Stimulated activated naive CD4-positive, alpha-beta T cell treated with Interleukin-2 at 50 U/mL for 16 hours (primary cell): ENCODE results near the gene ZNF526.

Source experiments
- DNase-seq: peaks from one replicate; lab custom pipeline; 2025; lab: John Stamatoyannopoulos, UW

Gene ZNF526

DNA sequence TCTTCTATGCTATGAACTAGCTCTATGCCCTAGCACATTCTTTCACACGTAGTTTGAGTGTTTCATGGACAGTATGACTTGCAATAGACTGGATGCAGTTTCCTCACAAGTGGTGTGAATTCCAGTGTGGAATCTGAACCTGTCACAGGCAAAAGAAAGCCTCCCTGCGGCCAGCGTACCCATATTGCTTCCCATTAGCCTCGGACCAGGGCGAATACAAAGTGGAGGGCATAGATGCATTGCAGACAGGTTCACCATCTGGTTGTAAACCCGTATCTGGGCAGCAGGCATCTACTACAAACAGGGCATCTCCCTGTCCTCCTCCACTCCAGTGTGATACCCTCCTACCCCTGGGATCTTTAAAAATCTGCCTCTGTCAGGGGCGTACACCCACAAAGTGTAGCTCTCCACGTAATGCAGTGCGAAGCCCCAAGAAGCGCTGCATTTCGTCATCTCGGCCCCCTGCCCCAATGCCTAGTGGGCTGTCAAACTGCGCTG is 47.6 kb downstream of the ZNF526 start:
- no peak for DNase-seq

DNA sequence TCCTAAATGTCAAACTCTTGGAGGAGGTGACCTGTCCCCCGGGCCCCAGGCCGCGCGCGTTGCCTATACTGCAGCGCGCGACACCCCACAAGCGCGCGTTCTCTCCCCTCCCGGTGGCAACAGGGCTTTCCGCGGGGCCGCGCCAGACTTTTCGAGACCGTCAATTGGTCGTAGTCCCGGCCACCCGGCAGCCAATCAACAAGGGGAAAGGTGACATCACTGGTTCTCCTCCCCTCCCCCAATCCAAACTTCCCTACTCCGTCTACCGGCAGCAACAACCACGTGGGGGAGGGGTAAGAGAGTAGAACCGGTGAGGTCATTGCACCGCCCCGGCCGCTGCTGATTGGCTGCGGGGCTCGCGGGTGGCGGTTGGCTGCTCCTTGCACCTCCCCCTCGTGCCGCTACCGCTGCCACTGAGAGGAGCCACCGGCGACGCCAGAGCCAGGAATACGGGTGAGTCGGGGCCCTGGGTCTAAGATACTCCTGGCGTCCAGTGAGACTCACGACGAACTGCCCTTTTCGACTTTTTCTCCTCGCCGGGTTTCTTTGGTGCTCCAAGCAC is 48.1 kb downstream of the ZNF526 start:
- peak; percentile 98 for DNase-seq

DNA sequence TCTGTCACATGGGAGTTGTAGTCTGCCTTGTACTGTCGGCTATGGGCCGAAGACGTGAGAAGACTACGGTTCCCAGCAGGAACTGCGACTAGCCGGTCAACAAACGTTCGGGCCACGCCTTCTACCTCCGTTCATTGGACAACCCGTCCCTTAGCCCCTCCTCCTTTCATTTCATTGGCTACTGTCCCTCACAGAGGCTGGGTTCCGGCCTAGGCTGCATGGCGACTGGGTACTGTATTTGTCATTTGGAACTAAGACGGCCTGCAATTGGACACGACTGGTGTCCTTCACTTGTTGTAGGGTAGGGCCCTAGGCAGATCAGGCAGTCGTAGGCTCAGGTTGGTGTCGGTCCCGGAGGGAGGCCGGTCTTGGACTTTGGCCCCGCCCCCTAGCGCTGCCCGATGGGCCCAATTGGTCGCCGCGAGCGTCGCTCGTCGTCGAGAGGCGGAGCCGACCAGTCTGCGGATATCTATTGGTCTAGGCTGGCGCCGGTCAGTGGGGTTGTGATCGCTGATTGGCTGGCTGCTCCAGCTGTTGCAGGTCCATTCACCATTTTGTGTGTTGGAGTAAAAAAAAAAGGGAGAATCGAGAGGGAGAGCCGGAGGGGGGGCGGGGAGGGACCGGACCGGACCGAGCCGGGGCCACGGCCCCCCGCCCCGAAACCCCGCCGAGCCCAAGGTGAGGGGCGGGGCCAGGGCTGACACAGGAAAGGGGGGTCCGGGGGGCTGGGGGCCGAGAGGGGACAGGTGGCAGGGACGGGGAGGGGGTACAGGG is 48.8 kb downstream of the ZNF526 start, which contains the start of gene CIC:
Gene CIC (plus strand): TSS at position 549 of the 774 bp plus-strand sequence. CDS start 2,532 bp downstream, outside the sequence.
- DNase-seq, result peak; percentile 100

DNA sequence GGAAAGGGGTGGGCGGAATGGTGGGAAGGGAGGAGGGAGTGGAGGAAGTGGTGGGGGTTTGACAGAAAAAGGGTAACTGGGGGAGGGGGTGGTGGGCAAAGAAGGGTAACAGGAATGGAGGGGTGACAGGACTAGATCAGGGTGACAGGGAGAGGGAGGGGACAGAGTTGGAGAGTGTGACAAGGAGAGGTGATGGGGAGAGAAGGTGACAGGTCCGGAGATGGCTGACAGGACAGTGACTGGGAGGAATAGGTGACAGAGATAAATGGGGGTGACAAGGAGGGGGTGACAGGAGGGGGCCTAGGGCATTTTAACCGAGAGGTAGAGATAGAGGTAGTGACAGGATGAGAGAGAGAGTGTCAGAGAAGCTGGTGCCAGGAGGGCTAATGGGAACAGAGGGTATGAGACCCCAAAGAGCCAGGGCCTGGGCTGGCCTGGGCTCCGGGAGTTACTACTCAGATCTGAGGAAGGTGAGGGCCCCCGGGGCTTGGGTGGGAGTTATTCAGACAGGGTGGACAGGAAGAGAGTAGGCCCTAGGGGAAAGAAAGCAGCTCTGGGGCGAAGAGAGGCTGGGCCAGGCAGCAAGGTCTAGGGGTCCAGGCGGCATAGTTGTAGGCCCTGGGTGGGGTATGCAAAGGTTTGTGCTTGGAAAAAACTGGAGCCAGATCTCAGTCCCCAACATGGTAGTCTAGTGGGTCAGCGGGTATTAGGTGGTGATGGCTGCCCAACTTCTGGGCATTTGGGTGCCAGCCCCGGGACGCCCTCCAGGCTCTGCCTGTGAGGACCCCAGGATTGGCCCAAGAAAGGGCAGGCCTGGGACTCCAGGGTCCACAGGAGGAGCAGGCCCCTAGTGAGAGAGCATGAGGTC is 49.6 kb downstream of the ZNF526 start:
- no peak for DNase-seq

DNA sequence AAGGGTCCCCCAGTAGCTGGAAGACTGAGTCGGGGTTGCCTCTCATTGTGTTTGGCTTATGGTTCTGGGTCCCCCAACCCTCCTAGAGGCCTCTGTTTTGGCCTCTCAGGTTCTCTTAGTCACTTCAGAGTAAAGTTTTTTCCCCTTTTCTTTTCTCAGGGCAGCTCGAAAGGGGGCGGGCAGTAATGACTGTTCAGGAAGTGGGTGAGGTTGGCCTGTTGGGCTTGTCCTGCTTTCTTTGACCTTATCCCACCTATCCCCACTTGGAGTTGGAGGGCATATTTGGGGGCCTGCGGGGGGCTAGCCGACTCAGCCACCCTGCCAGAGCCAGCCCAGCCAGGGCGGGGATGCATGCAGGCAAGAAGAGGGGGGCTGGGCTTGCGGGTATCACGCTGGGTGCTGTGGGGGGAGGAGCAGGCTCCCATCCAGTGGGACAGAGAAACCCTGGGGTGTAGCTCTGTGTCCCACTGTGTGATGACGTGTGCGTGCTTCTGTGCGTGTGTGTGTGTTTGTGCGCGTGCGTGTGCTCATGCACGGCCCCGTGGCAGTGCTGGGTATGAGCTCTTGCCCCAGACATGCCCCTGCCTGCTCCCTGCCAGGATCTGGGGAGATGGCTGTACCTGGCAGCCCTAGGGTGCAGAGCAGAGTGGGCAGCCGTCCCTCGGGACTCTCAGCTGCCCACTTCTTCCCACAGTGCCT is 50.4 kb downstream of the ZNF526 start:
- DNase-seq, result peak; percentile 72

DNA sequence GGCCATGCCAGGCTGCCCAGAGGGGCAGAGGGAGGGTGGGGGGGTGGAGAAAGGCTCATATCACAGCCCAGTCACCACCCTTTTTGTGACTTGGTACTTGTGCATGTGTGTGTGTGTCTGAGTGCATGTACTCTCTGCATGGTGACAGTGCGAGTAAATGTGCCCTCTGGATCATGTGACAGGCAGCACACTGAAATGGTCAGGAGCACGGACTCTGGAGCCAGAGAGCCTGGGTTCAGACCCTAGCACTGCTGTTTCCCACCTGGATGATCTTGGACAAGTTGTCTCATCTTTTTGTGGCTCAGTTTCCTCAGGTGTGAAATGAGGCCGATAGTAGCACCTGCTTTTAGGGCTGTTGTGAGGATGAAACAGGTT is 50.9 kb downstream of the ZNF526 start:
- no peak for DNase-seq

DNA sequence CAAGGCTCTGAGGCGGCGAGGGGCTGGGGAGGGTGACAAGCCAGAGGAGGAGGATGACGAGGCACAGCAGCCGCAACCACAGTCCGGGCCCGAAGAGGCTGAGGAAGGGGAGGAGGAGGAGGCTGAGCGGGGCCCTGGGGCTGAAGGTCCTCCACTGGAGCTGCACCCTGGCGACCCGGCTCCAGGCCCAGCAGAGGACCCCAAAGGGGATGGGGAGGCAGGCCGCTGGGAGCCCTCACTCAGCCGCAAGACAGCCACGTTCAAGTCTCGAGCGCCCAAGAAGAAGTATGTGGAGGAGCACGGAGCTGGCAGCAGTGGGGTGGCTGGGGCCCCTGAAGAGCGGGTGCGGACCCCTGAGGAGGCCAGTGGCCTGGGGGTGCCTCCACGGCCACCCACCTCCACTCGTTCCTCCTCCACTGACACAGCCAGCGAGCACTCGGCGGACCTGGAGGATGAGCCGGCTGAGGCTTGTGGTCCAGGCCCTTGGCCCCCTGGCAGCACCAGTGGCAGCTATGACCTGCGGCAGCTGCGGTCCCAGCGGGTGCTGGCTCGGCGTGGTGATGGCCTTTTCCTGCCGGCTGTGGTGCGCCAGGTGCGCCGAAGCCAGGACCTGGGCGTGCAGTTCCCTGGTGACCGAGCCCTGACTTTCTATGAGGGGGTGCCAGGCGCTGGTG is 51.9 kb downstream of the ZNF526 start:
- DNase-seq, result no peak

DNA sequence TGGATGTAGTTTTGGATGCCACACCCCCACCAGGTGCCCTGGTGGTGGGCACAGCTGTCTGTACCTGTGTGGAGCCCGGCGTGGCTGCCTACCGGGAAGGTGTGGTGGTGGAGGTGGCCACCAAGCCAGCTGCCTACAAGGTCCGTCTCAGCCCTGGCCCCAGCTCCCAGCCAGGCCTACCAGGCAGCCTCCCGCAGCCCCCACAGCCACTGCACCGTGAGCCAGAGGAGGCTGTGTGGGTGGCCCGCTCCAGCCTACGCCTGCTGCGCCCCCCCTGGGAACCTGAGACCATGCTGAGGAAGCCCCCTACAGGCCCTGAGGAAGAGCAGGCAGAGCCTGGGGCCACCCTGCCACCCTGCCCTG is 52.4 kb downstream of the ZNF526 start:
- DNase-seq, result no peak

DNA sequence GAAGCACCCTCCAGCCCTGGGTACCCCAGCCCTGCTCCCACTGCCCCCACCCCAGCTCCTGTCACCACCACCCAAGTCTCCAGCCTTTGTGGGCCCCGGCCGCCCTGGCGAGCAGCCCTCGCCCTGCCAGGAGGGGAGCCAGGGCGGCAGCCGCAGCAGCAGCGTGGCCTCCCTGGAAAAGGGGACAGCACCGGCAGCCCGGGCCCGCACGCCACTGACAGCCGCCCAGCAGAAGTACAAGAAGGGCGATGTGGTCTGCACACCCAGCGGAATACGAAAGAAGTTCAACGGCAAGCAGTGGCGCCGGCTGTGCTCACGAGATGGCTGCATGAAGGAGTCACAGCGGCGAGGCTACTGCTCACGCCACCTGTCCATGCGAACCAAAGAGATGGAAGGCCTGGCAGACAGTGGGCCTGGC is 52.9 kb downstream of the ZNF526 start:
- no peak for DNase-seq

DNA sequence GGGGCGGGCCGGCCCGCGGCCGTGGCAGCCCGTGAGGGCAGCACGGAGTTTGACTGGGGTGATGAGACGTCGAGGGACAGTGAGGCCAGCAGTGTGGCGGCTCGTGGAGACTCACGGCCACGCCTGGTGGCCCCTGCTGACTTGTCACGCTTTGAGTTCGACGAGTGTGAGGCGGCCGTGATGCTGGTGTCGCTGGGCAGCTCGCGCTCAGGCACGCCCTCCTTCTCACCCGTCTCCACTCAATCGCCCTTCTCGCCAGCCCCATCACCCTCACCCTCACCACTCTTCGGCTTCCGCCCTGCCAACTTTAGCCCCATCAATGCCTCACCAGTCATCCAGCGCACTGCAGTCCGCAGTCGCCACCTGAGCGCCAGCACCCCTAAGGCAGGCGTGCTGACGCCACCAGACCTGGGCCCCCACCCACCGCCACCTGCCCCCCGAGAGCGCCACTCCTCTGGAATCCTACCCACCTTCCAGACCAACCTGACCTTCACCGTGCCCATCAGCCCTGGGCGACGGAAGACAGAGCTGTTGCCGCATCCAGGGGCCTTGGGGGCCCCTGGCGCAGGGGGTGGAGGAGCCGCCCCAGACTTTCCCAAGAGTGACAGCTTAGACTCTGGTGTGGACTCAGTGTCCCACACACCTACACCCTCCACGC is 53.4 kb downstream of the ZNF526 start:
- no peak for DNase-seq

DNA sequence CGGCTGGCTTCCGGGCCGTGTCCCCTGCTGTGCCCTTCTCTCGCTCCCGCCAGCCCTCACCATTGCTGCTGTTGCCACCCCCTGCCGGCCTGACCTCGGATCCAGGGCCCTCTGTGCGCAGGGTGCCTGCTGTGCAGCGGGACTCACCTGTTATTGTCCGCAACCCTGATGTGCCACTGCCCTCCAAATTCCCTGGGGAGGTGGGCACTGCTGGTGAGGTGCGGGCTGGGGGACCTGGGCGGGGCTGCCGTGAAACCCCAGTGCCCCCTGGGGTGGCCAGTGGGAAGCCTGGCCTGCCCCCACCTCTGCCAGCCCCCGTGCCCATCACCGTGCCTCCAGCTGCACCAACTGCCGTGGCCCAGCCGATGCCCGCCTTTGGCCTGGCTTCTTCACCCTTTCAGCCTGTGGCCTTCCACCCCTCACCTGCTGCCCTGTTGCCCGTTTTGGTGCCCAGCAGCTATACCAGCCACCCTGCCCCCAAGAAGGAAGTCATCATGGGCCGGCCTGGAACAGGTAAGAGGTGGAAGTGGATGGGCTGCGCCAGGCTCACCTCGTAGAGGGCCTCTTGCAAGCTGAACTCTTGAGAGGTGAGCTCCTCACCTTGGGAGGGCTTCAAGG is 54.1 kb downstream of the ZNF526 start:
- no peak for DNase-seq

DNA sequence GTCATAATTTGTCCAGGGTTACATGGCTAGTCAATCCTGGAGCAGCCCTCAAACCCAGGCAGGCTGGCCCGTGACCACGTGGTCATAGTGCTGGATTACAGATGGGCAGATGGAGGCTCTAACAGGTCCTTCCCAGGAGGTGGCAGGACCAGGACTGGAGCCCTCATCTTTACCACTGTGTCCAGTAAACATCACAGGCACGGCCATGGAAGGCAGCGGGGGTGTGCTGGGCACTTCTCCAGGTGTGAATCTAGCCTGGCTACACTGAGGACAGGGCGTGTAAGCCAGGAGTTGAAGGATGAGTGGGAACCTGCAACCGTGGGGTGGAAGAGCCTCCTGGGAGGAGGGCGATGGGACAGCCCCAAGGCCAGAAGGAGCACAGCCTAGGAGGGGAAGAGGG is 55.0 kb downstream of the ZNF526 start:
- DNase-seq, result no peak

DNA sequence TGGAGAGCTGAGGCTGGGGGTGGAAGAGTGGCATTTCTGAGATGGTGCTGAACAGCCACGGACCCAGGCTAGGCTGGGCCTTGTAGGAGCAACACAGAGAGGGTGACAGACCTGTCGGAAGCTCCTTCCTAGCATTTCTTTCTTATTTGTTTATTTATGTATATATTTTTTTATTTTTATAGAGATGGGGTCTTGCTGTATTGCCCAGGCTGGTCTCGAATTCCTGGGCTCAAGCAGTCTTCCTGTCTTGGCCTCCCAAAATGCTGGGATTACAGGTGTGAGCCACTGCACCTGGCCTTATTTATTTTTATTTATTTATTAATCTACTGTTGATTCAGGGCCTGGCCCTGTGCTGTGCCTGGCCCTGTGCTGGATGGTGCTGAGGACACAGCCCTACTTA is 55.4 kb downstream of the ZNF526 start:
- no peak for DNase-seq

DNA sequence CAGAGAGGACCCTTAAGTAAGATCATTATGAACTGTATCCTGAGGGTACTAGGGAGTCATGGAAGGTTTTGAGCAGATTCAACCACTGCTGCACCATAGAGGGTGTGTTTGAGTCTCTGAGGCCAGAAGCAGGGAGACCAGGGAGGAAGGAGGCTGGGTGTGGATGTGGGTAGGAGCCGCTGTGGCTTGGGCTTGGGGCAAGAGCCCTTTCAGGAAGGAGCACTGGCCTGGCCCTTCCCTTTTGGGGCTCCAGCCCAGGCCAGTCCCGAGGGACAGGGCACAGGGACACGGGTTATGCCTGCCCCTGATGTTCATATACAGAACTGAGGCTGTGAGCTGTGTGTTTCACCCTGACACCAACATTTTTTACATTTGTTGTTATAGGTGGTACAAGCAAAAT is 56.2 kb downstream of the ZNF526 start:
- no peak for DNase-seq

DNA sequence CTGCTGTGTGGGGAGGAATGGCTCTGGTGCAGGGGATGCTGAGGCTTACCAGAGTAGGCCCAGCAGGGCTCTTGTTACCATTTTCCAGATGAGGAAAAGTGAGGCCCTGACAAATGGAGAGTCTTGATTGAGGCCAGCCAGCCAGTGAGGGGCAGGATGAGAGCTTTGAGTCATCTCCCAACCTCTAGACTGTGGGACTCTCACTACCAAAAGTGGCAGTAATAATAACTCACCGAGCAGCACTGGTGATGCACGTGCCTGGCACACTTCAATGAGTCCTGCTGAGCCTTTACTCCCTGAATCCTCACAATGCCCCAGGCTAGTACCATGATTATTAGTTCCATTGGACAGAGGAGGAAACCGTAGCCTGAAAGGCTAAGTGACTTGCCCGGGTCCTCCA is 56.7 kb downstream of the ZNF526 start:
- DNase-seq, result peak; percentile 37
